Measurements from ENCODE around the gene ERH.

DNA sequence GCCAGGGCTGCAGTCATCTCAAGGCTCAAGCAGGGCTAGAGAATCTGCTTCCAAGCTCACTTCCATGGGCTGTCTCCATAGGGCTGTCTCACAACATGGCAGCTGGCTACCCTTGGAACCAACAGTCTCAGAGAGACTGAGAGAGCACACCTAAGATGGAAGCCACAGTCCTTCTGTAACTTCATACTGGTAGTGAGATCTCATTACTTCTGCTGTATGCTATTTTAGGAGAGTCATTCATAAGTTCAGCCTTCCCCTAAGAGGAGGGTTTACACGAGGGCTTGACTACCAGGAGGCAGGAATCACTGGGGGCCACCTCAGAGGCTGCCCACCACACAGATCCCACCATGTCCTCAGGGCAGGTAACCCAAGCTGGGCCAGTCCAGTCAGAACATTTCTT, 29.7 kb downstream of the ERH start:
- no peak for TF ChIP-seq CTCF (IDR thresholded peaks at IDR 0.05)
- no peak for TF ChIP-seq POLR2A (IDR thresholded peaks at IDR 0.05)
- no peak for TF ChIP-seq POLR2AphosphoS5 (IDR thresholded peaks at IDR 0.05)
